ENCODE data around the gene TENM3. TPM values are rescaled to one million over a fixed set of nuclear protein-coding genes. Genes with fewer than 3 reads are reported as not detected.

The TENM3 gene
- total RNA-seq, 1 experiment from 2014 or later: 51.3 TPM

DNA sequence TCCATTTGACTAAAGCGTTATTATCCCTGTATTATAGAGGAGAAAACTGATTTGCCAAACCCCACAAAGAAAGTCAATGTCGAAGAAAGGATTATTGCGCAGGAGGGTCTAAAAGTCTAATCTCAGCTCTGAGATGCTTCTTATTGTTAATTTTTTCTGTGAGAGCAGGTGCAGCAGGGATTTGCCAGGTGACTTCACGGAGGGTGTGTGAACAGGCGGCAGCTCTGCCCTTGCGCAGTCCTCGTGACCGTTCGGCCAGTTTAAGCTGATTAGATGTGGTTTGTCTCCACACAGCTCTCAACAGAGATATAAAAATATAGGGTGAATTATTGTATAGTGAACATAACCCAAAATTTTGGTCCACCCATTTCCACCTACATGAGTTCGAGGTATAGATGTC lies 28.5 kb downstream of the TENM3 start:
- in situ Hi-C loops (cut with HindIII; ENCODE audit: low pct_unique_long_range_greater_than_20kb, low sequenced_read_pairs): no loop called here
- no peak for DNase-seq (ENCODE audit: low read depth)

GRCh38 chr4:182272151-182272550 lies 28.9 kb downstream of the TENM3 start:
- in situ Hi-C loops (cut with HindIII; ENCODE audit: low pct_unique_long_range_greater_than_20kb, low sequenced_read_pairs): no loop called here
- DNase-seq (ENCODE audit: low read depth): no peak

DNA sequence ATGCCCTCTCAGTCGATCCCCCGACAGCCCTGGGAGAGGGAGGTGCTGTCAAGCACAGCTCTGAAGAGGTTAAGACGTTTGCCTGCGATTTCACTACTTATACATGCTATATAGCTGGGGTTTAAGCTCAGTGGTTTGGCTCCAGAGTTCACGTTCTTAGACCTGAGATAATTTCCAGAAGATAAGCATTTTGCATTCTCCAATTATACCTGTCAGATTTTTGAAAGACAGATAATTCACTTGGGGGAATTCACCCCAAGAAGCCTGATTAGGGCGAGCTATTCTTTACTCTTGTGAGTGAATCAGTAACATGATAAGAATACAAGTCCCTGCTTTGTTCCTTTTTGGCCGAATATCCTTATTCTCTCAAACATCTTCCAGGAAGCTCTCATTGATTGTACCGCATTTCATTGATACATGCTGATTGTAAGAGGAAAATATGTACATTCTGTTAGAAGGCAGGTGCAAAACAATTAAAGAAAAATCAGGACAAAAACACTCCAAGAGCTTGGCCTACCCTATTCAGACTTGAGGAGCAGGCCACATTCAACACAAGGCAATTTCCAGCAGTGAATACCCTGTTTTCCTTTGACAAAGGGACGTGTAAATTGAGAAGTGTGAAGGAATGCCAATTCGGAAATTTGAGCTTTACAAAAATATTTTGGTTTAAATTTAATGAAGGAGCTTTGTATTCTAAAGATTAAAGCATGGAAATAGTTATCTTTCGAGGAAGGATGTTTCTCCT lies 30.2 kb downstream of the TENM3 start:
- in situ Hi-C loops (cut with HindIII; ENCODE audit: low pct_unique_long_range_greater_than_20kb, low sequenced_read_pairs): no loop called here
- DNase-seq (ENCODE audit: low read depth): no peak

DNA sequence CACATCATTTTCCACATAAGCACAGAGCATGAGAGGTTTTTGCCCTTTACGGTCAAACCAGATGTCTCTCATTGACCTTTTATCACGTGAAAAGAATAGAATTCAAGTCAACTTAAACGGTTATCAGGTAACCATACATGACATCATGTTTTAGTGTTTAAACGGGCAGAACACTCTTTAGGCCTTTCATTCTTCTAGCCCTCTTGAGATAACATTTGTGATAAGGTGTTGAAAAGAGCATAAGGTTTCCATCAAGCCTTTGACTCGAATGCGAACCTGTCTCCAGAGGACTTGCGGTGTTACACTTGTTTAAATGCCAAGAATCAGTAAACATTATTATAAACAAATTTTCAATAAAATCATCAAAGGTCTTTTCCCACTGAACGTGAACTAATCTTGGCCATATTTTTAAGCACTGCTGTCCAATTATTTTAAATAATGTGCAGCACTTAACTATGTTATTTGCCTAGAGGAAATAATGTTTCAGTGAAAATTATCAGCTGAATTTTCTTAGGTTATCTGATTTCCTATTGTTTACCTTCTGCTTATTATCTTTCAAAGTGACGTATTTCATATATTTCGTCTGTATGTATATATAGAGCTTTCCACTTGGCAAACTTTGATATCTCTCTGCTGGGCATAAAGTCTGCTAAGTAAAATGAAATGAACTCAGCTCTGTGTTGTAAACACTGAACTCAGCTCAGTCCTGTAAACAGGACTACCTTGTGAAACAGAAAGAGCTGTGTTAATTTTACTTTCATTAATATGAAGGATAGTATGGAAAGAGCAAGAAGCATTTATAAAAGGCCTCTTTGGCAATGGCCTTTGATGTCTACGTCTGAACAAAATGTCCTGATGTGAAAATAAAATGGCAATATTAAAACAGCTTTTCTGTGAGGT lies 33.3 kb downstream of the TENM3 start:
- no peak for DNase-seq (ENCODE audit: low read depth)
- in situ Hi-C loops (cut with HindIII; ENCODE audit: low pct_unique_long_range_greater_than_20kb, low sequenced_read_pairs): no loop called here

DNA sequence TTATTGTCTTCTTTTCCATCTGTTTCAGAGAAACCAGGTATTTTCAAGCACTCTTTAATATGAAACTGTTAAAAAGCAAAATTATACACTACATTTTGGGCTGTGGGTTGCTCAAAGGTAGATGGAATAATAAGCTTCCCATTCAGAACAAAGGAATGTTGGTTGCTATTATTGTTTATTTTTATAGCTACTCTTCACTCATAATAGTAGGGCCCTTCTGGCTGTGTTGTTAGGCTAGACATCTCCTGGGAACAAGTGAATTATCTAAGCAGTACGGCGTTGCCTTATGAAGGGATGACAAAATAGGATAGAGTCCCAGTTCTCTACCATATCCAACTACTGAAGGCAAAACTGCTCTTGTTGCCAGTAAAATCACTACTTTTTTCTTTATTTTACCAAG lies 34.2 kb downstream of the TENM3 start:
- no peak for DNase-seq (ENCODE audit: low read depth)
- in situ Hi-C loops (cut with HindIII; ENCODE audit: low pct_unique_long_range_greater_than_20kb, low sequenced_read_pairs): no loop called here

GRCh38 chr4:182278729-182279128 lies 35.5 kb downstream of the TENM3 start:
- in situ Hi-C loops (cut with HindIII; ENCODE audit: low pct_unique_long_range_greater_than_20kb, low sequenced_read_pairs): no loop called here
- no peak for DNase-seq (ENCODE audit: low read depth)

GRCh38 chr4:182280436-182281111 lies 37.4 kb downstream of the TENM3 start:
- in situ Hi-C loops (cut with HindIII; ENCODE audit: low pct_unique_long_range_greater_than_20kb, low sequenced_read_pairs): no loop called here

GRCh38 chr4:182286035-182286434 lies 42.8 kb downstream of the TENM3 start:
- in situ Hi-C loops (cut with HindIII; ENCODE audit: low pct_unique_long_range_greater_than_20kb, low sequenced_read_pairs): no loop called here
- DNase-seq (ENCODE audit: low read depth): peak; percentile 23

More at GRCh38 chr4:182280436-182281111, 37.4 kb downstream of the TENM3 start:
- DNase-seq (ENCODE audit: low read depth): no peak

- in situ Hi-C loops (cut with HindIII; ENCODE audit: low pct_unique_long_range_greater_than_20kb, low sequenced_read_pairs): no loop called here
- DNase-seq (ENCODE audit: low read depth): peak; percentile 64
Measured at GRCh38 chr4:182286931-182287330, 43.7 kb downstream of the TENM3 start.

DNA sequence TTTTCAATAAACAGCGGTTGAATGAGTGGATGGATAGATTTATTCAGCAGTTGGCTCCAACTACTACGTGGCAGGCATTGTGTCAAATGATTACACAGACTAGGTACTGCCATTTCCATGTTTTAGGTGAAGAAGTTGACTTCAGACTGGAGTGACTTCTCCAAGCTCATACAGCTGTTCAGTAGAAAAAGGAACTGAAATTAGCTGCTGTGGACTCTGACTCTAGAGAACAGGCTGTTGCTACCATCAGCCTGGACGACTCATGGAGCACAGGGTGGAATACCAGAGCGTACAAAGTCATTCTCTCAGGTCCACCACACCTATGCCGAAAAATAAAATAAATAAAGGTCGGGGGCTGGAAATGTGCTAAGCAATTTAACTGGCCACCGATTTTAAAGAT lies 45.3 kb downstream of the TENM3 start:
- DNase-seq (ENCODE audit: low read depth): no peak
- in situ Hi-C loops (cut with HindIII; ENCODE audit: low pct_unique_long_range_greater_than_20kb, low sequenced_read_pairs): no loop called here

- no peak for DNase-seq (ENCODE audit: low read depth)
- in situ Hi-C loops (cut with HindIII; ENCODE audit: low pct_unique_long_range_greater_than_20kb, low sequenced_read_pairs): no loop called here
Measured at GRCh38 chr4:182289809-182290208, 46.6 kb downstream of the TENM3 start.

DNA sequence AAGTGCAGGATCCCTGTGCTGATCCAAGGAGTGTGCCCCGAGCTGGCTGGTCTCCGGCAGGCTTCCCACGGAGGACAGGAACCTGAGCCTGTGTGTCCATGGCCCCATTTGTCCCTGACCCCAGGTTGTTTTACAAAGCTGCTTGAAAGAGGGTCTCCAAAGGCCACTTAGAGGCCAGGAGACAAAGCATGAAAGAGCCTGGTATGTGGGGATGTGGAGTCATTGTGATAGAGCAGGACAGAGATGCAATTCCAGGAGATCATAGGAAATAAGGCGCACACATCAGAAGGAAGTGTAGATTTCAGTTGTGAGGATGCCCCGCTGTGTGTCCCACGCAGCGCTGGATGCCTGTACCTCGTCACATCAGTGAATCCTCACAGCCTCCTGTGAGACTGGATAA lies 48.0 kb downstream of the TENM3 start:
- no peak for DNase-seq (ENCODE audit: low read depth)
- in situ Hi-C loops (cut with HindIII; ENCODE audit: low pct_unique_long_range_greater_than_20kb, low sequenced_read_pairs): no loop called here

DNA sequence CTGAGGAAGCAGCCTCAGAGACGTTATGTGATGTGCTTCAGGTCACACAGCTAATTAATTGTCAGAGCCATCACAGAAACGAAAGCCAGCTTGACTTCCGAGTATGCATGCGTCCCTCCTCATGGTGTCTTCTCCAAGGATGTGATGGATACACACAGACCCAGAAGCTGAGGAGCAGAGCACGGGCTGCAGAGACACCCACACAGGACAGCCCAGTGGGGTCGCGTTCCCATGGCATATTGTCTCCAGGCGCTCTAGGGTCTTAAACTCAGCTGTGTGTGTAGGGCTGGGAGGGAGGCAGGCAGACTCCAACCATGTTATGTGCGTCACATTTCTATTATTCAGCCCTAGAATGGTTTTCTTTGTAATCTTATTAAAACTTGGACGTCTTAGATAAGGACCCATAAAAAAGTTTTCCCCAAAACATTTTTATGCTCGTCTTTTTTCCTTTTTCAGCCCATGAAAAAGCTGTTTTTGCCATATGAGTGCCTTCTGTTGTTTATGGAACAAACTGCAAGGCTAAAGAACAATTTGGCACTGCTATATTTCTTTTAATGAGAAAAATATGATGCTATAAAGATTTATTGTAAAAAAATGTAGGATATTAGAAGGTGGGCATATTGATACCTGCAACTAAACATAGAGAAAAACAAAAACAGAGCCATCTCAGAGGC lies 48.5 kb downstream of the TENM3 start:
- in situ Hi-C loops (cut with HindIII; ENCODE audit: low pct_unique_long_range_greater_than_20kb, low sequenced_read_pairs): no loop called here
- no peak for DNase-seq (ENCODE audit: low read depth)

- in situ Hi-C loops (cut with HindIII; ENCODE audit: low pct_unique_long_range_greater_than_20kb, low sequenced_read_pairs): no loop called here
- no peak for DNase-seq (ENCODE audit: low read depth)
Measured at GRCh38 chr4:182292612-182293011, 49.4 kb downstream of the TENM3 start.

DNA sequence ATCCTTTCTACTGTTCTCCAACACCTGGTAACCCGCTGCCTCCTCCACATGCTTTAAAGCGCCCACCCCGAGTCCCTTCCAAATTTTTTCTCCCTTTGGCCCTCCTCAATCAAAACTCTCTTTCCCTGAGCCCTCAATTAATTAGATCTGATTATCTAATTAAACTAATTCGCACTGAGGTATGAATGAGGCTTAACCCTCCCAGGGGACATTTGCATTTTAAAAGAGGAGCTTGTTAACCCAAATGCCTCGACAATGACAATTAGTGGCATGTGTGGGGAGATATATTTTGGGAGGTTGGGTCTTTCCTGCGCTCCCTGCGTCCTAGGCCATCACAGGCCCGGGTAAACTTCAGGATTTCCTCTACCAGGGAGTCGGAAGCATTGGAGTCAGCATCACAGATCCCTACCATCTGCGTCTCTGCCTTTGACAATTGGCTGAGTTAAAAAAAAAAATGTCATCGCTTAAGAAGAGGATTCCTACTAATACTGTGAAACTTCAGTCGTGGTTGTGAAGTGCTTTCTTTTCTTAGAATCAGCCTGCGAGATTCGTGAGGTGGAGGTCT lies 50.6 kb downstream of the TENM3 start:
- DNase-seq (ENCODE audit: low read depth): no peak
- in situ Hi-C loops (cut with HindIII; ENCODE audit: low pct_unique_long_range_greater_than_20kb, low sequenced_read_pairs): no loop called here

GRCh38 chr4:182294451-182294850 lies 51.2 kb downstream of the TENM3 start:
- DNase-seq (ENCODE audit: low read depth): no peak
- in situ Hi-C loops (cut with HindIII; ENCODE audit: low pct_unique_long_range_greater_than_20kb, low sequenced_read_pairs): no loop called here

GRCh38 chr4:182297659-182298058 lies 54.5 kb downstream of the TENM3 start:
- no peak for DNase-seq (ENCODE audit: low read depth)
- in situ Hi-C loops (cut with HindIII; ENCODE audit: low pct_unique_long_range_greater_than_20kb, low sequenced_read_pairs): no loop called here

DNA sequence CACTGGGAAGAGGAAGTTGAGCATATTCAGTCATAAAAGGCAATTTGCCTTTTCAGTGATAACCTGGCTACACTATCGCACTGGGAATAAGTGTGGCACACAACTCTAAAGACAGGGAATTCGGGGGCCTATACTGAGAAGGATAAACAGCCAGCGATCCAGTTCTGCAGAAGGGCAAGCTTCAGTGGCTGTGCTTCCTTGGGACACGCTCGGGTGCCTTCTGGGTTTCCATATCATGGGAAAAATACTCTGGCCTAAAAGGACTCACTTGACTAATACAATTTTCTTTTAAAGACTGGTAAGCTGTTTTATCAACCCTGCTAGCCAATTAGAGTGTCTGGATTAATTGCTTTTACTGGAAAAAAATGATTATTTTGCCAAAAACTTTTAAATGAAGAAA lies 58.5 kb downstream of the TENM3 start:
- peak; percentile 30 for DNase-seq (ENCODE audit: low read depth)
- in situ Hi-C loops (cut with HindIII; ENCODE audit: low pct_unique_long_range_greater_than_20kb, low sequenced_read_pairs): no loop called here

All from Caki2 (cell line).